NCI-H1105 (cell line): ENCODE measurements around the gene AGBL4.

ENCODE experiments used
- DNase-seq: peaks from one replicate; lab custom pipeline; 2025; lab: John Stamatoyannopoulos, UW

AGBL4 gene

DNA sequence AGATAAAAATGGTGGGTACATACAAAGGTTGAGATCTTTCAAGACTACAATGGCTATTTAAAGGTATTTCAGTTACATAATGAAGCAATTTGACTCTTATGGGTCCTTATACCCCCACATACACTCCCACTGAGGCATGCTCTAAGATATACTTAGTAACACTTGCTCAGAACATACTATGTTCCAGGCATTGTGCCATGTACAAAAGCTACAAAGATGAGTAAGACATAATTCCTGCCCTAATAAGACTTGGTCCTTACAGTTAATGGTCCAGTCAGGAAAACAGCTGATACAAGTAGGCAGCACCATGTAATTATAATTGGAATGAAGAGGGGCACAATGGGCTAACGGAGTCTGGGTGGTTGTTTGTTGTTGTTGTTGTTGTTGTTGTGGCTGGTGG, 1080.4 kb downstream of the AGBL4 start:
- no peak for DNase-seq

GRCh38 chr1:48940962-48941732, 1082.6 kb downstream of the AGBL4 start:
- DNase-seq, result no peak

GRCh38 chr1:48940354-48940753, 1083.4 kb downstream of the AGBL4 start:
- no peak for DNase-seq

GRCh38 chr1:48939828-48940227, 1083.9 kb downstream of the AGBL4 start:
- DNase-seq, result no peak

DNA sequence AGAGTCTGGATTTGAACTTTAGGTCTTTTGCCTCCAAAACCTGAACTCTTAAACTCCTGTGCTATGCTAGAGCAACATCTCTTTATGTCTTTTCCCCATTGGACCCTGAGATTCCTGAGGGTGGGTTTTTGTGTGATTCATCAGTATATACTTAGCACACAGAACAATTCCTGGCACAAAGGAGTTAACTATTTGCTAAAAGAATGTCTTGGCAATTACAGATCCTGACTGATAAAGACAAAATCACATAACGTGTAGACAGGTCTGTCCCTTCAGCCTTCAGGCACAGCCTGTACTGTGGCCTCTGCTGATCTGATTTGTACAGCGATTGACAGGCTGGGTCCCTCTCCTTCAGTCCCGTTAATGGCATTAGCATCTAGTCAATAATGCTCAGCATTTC, 1084.7 kb downstream of the AGBL4 start:
- no peak for DNase-seq

DNA sequence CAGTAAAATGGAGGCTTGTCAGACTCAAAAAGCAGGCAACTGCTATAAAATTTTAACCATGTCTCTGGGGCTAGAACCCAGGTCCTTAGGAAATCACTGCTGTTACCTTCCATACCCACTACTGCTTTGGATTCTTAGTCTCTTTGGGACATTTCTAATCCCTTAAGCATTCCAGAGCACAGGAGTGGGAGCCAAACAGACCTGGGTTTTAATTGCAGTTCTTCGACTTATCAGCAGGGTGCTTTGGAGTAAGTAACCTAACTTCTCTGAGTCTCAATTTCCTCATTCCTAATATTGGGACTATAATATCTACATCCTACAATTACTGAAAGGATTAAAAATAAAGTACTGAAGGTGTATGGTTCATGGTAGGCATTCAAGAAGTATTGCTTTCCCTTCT, 1086.0 kb downstream of the AGBL4 start:
- no peak for DNase-seq

- no peak for DNase-seq
These were observed 1087.3 kb downstream of the AGBL4 start for GRCh38 chr1:48936436-48936835.

- DNase-seq, result no peak
These were observed 1091.4 kb downstream of the AGBL4 start for GRCh38 chr1:48932366-48932765.

GRCh38 chr1:48931506-48932192, 1092.1 kb downstream of the AGBL4 start:
- no peak for DNase-seq

DNA sequence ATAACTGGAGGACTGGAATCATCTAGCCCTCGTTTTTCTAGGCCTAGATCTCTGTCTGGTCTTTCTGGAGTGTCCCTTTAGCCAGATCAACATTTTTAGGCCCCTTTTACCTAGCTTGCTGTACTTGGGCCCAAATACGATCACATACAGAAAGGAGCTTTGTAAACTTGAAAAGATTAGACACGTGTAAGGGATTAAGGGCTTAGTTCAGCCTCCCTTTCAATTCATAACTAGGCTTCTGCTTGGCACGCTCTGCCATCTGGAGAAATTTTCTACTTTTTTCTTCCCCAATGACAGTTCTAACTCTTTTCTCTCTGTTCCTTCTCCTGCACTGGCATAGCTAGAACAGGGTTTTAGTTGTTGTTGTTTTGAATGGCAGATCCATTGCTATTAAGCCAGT, 1093.7 kb downstream of the AGBL4 start:
- no peak for DNase-seq

GRCh38 chr1:48924099-48924498, 1099.7 kb downstream of the AGBL4 start:
- no peak for DNase-seq

DNA sequence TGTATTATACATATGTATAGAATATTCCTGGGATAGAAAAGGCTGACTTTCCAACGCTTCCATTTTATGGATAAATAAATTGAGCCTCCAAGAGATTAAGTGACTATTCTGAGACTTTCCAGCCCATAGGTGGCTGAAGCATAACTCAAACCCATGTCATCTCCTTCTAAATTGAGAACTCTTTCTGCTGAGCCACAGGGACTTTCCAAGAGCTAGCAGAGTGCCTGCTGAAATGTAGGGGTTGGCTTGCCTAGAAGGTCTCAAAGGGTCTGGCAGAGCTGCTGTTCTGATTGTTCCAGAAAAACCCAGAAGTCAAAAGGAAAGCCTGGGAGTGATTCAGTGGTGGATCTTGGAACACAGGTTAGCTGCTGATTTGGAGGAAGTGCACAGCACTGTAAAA, 1100.6 kb downstream of the AGBL4 start:
- no peak for DNase-seq

DNA sequence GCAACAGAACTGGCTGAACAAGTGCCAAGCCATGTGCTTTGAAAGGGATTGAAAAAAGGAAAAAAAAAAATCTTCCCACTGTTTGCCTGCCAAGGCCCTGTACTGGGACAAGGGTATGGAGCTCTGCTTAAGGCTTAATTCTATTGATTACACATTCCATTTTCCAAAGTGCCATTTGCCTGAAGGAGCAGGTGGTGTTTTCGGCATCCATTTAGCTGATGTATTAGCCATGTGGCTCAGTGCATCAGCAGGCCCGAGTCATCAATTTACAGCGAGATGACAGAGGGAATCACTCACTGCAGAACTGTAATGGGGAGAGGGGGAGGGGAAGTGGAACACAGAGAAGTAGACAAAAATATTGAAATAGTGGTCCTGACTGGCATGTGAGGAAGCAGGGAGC, 1102.9 kb downstream of the AGBL4 start:
- DNase-seq, result no peak

DNA sequence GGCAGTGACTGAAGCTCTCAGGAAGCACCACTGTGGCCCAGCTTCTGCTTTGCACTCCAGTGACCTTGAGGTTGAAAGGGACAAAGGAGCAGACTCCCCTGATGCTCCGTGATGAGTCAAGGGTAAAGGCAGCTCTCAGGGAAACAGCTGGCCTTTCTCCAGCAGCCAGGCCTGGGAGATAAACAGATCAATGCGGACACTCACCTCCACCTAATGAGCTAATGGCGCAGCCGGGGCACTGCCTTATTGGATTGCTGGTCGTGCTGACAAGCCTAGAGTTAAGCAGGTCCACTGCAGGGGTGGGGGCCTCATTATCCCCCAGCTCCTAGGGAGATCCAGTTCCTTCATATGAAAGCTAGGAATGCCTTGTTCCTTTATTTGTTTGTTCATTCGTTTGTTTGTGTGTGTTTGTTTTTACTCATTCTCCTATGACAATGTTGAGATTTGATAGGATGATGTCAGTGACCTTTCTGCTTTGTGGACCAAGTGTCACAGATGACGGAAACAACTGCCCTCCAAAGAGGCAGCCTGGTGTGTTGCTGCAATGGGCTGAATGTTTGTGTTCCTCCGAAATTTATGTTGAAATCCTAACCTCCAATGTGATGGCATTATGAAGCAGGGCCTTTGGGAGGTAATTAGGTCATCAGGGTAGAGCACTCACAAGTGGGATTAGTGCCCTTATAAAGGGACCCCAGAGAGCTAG, 1105.7 kb downstream of the AGBL4 start:
- DNase-seq, result no peak

GRCh38 chr1:48917070-48917454, 1106.7 kb downstream of the AGBL4 start:
- DNase-seq, result no peak

GRCh38 chr1:48916130-48917069, 1107.4 kb downstream of the AGBL4 start:
- DNase-seq, result peak; percentile 26

DNA sequence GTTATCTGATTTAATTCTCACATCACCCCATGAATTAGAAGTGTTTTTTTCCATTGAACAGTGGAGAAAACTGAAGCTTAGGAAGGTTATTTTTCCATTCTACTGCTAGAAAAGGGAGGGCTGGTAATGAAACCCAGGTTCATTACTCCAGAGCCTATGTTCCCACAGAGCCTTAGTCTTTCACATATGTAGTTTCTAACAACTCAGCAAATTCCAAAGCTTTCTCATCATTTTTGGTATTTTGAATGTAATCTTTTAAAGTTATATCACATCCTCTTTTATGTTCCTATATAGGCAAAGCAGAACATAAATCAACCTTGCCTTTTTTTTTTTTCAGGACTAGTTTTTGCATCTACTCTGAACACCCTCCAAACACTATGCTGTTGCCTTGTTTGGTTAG, 1115.1 kb downstream of the AGBL4 start:
- no peak for DNase-seq

- no peak for DNase-seq
These were observed 1117.0 kb downstream of the AGBL4 start for GRCh38 chr1:48906729-48907128.

GRCh38 chr1:48906164-48906563, 1117.6 kb downstream of the AGBL4 start:
- no peak for DNase-seq

DNA sequence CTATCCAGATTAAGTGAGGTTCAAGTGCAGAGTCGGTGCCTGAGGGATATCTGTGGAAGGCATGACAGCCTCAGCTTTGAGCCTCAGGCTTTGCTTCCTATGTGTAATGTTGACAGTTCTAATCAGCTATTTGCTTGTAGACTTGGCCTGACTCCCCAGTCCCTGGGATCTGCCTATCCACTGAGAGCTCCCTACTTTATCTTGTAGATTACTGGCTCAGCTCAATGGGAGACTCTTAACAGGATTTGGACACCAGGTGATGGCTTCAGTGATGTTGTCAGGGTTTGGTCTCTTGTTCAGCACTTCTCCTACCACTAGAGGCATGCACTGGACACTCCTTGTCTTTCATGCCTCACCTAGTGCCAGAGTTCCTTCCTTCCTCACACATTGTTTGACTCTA, 1120.5 kb downstream of the AGBL4 start:
- no peak for DNase-seq

DNA sequence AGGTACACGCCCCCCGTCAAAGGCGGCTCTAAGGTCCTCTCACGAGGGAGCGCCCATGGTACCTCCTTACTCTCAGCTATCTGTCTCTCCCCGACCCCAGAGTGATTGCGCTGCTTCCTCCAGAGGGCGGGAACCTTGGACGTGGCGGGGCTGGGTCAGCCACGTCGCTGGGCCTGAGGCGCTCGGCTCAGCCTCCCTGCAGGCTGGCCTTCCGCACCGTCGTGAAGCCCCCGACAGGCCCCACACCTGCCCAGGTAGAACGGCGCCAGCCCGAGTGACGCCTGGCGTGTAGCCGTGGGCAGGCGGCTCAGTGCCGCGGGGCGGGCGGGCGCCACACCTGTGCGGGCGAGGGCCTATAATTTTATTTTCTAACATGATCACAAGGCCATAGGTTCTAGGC, 1124.9 kb downstream of the AGBL4 start:
- no peak for DNase-seq

GRCh38 chr1:48889615-48890014, 1134.1 kb downstream of the AGBL4 start:
- no peak for DNase-seq
